GM12874 (cell line): ENCODE data around the gene RBMS1.

Experiments used
- TF ChIP-seq, protein P1 (sequence below): IDR thresholded peaks from 2 replicates; pipeline ENCODE4 v1.5.1; 2011; ENCODE audit warnings: low read depth, mild to moderate bottlenecking, control low read depth, low read length, moderate library complexity; ENCODE audit not compliant: insufficient read depth

The RBMS1 gene

DNA sequence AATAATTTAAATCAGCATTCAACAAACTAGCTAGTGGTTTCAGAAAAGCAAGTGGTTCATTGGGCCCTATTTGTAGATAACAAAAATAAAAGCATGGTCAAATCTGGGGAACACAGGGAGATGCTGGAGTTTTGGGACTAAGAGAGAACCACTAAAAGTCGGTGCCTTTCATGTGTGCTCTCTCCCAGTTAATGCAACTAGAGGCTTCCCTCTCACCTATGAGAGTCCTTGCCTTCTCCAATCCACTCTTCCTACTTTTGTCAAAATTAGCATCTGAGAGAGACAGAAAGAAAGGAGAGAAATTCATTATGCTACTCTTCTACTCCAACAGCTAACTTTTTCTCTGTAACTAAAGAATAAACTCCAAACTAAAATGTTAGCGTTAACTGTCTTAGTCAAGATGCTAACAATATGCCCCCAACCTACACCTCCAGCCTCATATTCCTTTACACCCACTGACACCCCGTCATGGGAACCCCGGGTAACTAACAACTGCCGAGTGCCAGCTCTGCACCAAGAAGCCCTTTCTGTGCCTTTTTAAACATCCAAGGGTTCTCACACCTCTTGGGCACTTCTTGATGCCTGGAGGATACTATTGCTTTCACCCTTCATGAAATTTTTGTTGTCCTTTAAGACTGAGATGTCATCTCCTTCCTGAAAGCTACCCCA, 133.4 kb downstream of the RBMS1 start:
- TF ChIP-seq, protein P1, sequence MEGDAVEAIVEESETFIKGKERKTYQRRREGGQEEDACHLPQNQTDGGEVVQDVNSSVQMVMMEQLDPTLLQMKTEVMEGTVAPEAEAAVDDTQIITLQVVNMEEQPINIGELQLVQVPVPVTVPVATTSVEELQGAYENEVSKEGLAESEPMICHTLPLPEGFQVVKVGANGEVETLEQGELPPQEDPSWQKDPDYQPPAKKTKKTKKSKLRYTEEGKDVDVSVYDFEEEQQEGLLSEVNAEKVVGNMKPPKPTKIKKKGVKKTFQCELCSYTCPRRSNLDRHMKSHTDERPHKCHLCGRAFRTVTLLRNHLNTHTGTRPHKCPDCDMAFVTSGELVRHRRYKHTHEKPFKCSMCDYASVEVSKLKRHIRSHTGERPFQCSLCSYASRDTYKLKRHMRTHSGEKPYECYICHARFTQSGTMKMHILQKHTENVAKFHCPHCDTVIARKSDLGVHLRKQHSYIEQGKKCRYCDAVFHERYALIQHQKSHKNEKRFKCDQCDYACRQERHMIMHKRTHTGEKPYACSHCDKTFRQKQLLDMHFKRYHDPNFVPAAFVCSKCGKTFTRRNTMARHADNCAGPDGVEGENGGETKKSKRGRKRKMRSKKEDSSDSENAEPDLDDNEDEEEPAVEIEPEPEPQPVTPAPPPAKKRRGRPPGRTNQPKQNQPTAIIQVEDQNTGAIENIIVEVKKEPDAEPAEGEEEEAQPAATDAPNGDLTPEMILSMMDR = no peak

DNA sequence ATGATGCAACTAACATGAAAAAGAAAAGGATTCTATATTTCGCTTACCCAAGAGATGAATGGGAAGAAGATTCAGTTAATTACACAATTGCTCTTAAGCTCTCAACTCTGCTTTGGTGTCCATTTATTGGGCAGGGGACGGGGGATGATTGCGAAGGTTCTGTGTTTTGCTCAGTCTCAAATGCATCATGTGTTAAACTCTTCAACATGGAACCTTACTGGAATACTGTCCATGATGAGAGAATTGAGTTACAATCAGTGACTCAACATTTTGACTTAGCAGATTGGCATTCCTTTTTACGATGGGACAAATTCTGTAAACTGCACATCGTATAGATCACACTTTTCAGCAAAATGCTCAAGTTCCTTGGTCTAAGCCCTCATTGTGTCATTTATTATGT, 135.6 kb downstream of the RBMS1 start:
- TF ChIP-seq, protein P1 = no peak

DNA sequence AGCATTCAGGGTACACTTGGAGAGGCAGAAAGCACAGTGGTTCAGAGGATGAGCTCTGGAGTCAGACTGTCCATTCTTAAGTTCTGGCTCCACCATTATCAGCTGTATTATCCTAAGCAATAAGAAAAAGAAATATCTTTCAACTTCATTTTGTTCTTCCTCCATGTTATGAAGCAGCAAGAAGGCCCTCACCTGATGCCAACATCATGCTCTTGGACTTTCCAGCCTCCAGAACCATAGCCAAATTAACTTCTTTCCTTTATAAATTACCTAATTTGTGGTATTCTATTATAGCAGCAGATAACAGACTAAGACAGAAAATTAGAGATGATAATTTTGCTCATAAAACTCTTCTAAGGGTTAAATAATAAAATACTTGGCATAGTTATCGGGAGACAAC, 137.1 kb downstream of the RBMS1 start:
- TF ChIP-seq, protein P1 = no peak

DNA sequence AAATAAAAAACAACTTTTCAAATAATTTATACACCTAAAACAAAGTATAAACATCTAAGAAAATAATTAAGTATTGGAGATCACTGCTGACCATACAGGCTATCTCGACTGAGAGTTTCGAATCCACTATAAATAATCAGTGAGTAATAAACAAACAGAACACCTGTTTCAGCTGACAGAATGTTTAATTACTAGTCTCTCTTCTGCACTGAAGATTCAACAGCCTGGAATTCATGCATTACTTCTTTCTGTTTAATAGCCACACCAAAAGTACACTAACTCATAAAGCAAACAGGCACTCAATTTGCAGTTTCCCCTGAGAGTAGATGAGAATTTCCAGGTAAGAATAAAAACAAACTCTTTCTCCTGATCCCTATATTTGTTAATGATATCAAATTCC, 138.5 kb downstream of the RBMS1 start:
- TF ChIP-seq, protein P1 = no peak

DNA sequence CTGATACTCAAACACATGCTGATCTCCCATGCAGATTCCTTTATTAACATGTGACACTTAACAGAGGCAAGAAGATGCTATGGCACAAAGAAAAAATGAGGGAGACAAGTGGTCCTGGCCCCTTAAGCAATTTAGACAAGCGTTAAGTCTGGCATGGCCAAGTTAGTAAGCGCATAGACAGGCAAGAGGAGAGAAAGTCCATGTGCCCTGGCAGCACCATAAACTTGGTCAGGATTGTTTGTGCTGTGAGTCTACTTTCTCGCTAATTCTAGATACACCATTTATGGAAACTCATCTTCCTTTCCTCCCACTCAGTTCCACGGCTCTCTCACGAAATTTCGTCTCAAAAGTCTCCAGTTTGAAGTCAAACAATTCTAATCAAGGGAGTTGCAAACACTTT, 138.9 kb downstream of the RBMS1 start:
- TF ChIP-seq, protein P1 = no peak

DNA sequence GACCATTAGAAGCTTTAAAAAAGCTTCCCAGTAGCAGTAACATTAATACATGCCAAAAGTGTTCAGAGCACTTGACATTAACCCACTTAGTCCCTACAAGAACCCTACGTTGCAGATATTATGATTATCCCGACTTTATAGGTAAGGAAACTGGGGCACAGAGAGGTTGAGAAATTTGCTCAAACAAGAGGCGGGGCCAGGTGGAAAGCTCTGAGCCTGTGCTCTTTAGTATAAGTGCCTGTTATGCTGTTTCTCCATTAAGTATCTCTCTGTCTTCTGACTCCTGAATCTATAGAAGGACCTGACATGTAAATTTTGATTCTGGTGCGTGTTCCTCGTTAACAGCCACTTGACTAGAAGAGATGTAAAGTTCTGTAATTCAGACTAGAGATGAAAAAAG, 139.8 kb downstream of the RBMS1 start:
- TF ChIP-seq, protein P1 = no peak

DNA sequence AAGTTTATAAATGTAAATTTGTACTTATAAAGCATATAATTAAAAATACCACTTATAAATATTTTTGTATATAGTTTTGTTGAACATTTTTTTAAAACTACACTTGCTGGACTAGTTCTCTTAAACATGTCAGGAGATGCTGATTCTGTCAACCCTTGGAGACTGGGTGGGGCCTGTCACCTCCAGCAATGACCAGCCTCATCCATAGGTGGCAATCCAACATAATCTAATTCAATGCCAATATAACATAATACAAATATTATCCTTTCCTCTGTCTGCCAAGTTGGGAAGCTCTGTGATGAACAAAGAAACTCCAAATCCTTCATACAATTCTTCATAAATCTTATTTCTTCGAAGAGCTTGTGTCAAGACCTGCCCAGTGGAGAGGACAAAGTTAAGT, 140.4 kb downstream of the RBMS1 start:
- TF ChIP-seq, protein P1 = 0 out of 2 replicates have a peak, but pooled peaks have one; percentile 11
